Measurements from ENCODE around the gene CHRND. TPM values are rescaled to one million over a fixed set of nuclear protein-coding genes. Genes with fewer than 3 reads are reported as not detected.
A peak's percentile ranks its signal among the peaks of the same experiment; 100 is the strongest.

Gene CHRND
- total RNA-seq, 3 donors from 2014 or later (not counting 1 experiment from before 2014, with no cell fraction given), result not detected

DNA sequence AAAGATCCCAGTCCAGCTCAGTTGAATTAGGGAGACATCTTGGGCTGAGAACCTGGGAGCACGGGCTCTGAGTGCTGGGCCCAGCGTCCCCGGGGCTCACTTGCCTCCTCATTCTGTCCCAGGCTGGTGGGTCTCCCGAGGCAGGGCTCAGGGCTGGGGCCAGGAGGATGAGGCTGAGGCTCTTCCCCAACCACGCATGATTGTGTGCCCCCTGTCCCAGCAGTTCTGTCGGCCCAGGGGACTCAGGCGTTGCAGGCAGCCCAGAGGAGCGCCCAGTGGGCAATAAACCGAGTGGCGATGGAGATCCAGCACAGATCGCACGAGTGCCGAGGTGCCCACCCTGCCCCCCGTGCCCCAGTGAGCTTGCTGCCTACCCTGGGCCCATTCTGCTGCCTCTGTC is 4.9 kb upstream of the CHRND start:
- no peaks in the 10 kb centered on the region for H3K9me3 ChIP-seq (ENCODE audit: control insufficient read depth, insufficient read depth, low read length)
- WGBS (ENCODE audit: insufficient coverage), result 92% methylated on average over 14 of the region's 14 CpGs
- no peak overlapping the region for H3K27ac Mint-ChIP-seq
- H3K4me1 Mint-ChIP-seq, result peaks cover 0 to 4% of the 10 kb centered on the region in 2 donors
- no peak overlapping the region for H3K4me3 Mint-ChIP-seq
- H3K4me3 ChIP-seq (ENCODE audit: low read length), result no peak overlapping the region
- H3K36me3 ChIP-seq (ENCODE audit: control insufficient read depth, insufficient read depth, low read length), result no peaks in the 10 kb centered on the region
- H3K9me3 Mint-ChIP-seq, result no peaks in the 10 kb centered on the region
- TF ChIP-seq, protein P1, sequence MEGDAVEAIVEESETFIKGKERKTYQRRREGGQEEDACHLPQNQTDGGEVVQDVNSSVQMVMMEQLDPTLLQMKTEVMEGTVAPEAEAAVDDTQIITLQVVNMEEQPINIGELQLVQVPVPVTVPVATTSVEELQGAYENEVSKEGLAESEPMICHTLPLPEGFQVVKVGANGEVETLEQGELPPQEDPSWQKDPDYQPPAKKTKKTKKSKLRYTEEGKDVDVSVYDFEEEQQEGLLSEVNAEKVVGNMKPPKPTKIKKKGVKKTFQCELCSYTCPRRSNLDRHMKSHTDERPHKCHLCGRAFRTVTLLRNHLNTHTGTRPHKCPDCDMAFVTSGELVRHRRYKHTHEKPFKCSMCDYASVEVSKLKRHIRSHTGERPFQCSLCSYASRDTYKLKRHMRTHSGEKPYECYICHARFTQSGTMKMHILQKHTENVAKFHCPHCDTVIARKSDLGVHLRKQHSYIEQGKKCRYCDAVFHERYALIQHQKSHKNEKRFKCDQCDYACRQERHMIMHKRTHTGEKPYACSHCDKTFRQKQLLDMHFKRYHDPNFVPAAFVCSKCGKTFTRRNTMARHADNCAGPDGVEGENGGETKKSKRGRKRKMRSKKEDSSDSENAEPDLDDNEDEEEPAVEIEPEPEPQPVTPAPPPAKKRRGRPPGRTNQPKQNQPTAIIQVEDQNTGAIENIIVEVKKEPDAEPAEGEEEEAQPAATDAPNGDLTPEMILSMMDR (IDR thresholded peaks at IDR 0.05), result no peak
- H3K36me3 Mint-ChIP-seq, result no peaks in the 10 kb centered on the region
- DNase-seq (no peak), ATAC-seq (no peak)
- H3K27me3 ChIP-seq (ENCODE audit: control insufficient read depth, insufficient read depth, low read length), result peaks cover 18% of the 10 kb centered on the region
- no peak overlapping the region for H3K27ac ChIP-seq (ENCODE audit: low read length)
- peaks cover 26% of the 10 kb centered on the region for H3K4me1 ChIP-seq (ENCODE audit: control insufficient read depth, insufficient read depth, low read length)
- H3K27me3 Mint-ChIP-seq (ENCODE audit: low read depth in 2 of 2), result peaks cover 12 to 30% of the 10 kb centered on the region in 2 donors
- intact Hi-C loops (cut with micrococcal nuclease), result no loop called here

DNA sequence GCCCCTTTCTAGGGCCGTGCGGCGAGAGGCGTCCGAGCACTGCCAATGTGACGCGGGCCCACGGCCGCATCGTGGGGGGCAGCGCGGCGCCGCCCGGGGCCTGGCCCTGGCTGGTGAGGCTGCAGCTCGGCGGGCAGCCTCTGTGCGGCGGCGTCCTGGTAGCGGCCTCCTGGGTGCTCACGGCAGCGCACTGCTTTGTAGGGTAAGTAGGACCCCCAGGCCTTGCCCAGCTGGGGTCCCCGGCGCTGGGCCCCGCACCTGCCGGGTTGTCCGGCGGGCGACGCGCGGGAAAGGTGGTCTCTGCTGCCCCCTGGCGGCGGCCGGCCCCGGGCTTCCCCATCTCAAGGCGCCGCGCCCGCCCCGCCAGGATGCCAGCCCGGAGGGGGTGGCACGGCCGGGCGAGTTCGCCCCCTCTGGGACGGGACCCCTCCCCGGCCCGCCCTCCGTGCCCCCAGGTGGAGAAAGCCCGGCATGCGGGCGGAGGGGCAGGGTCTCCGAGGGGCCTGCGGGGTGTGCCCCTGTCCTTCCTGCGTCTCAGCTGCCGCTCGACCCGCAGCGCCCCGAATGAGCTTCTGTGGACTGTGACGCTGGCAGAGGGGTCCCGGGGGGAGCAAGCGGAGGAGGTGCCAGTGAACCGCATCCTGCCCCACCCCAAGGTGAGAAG is 3.9 kb upstream of the CHRND start:
- Histone ChIP-seq H3K4me3 (ENCODE audit: low read length) (no peak overlapping the region), H3K36me3 (ENCODE audit: control insufficient read depth, insufficient read depth, low read length) (no peaks in the 10 kb centered on the region), H3K27ac (ENCODE audit: low read length) (no peak overlapping the region), H3K9me3 (ENCODE audit: control insufficient read depth, insufficient read depth, low read length) (no peaks in the 10 kb centered on the region), H3K27me3 (ENCODE audit: control insufficient read depth, insufficient read depth, low read length) (peaks cover 18% of the 10 kb centered on the region), H3K4me1 (ENCODE audit: control insufficient read depth, insufficient read depth, low read length) (peaks cover 26% of the 10 kb centered on the region)
- Mint-ChIP-seq H3K4me1 (peaks cover 0 to 4% of the 10 kb centered on the region in 2 donors), H3K4me3 (no peak overlapping the region), H3K27me3 (ENCODE audit: low read depth in 2 of 2) (peaks cover 12 to 31% of the 10 kb centered on the region in 2 donors), H3K9me3 (no peaks in the 10 kb centered on the region), H3K27ac (no peak overlapping the region), H3K36me3 (no peaks in the 10 kb centered on the region)
- TF ChIP-seq, protein P1 (IDR thresholded peaks at IDR 0.05), result peak; percentile 94
- ATAC-seq, result peak; percentile 65 to 90 (median 89)
- intact Hi-C loops (cut with micrococcal nuclease), result no loop called here
- peak; percentile 71 to 79 for DNase-seq
- WGBS (ENCODE audit: insufficient coverage), result 9% methylated on average over 66 of the region's 66 CpGs

DNA sequence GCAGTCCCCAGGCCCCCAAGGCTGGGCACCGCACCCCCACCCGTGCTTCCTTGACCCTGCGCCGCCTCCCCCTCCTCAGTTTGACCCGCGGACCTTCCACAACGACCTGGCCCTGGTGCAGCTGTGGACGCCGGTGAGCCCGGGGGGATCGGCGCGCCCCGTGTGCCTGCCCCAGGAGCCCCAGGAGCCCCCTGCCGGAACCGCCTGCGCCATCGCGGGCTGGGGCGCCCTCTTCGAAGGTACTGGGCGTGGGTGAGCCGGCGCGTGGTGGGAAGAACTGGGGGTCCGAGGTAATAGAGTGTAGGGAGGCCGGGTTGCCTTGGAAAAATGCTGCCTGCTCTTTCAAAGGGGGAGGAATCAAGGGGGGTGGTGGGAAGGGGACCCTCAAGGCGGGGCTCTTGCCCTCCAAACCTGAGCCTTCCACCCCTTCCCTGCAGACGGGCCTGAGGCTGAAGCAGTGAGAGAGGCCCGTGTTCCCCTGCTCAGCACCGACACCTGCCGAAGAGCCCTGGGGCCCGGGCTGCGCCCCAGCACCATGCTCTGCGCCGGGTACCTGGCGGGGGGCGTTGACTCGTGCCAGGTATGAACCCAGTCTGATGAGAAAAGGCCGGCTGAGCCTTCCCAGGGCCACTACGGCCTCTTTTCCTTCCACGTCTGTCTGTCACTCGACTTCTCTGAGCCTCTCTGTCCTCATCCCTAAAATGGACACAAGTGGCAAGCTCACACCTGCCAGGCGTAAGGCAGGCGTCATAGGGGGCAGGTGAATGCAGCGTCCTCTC is 3.1 kb upstream of the CHRND start:
- Mint-ChIP-seq H3K27ac (no peak overlapping the region), H3K27me3 (ENCODE audit: low read depth in 2 of 2) (peaks cover 12 to 30% of the 10 kb centered on the region in 2 donors), H3K4me3 (peak overlapping the region; percentile 50), H3K9me3 (no peaks in the 10 kb centered on the region), H3K36me3 (no peaks in the 10 kb centered on the region), H3K4me1 (peaks cover 0 to 4% of the 10 kb centered on the region in 2 donors)
- TF ChIP-seq, protein P1 (IDR thresholded peaks at IDR 0.05), result no peak
- ATAC-seq (peak in 1 of 3 donors; percentile 5), DNase-seq (peak in 1 of 2 donors; percentile 28)
- 22% methylated on average over 46 of the region's 46 CpGs for WGBS (ENCODE audit: insufficient coverage)
- H3K9me3 ChIP-seq (ENCODE audit: control insufficient read depth, insufficient read depth, low read length), result no peaks in the 10 kb centered on the region
- H3K4me1 ChIP-seq (ENCODE audit: control insufficient read depth, insufficient read depth, low read length), result peaks cover 26% of the 10 kb centered on the region
- H3K36me3 ChIP-seq (ENCODE audit: control insufficient read depth, insufficient read depth, low read length), result no peaks in the 10 kb centered on the region
- H3K4me3 ChIP-seq (ENCODE audit: low read length), result no peak overlapping the region
- H3K27ac ChIP-seq (ENCODE audit: low read length), result no peak overlapping the region
- intact Hi-C loops (cut with micrococcal nuclease), result no loop called here
- peaks cover 18% of the 10 kb centered on the region for H3K27me3 ChIP-seq (ENCODE audit: control insufficient read depth, insufficient read depth, low read length)
